ENCODE measurements around the gene KCNJ10.

Gene KCNJ10

DNA sequence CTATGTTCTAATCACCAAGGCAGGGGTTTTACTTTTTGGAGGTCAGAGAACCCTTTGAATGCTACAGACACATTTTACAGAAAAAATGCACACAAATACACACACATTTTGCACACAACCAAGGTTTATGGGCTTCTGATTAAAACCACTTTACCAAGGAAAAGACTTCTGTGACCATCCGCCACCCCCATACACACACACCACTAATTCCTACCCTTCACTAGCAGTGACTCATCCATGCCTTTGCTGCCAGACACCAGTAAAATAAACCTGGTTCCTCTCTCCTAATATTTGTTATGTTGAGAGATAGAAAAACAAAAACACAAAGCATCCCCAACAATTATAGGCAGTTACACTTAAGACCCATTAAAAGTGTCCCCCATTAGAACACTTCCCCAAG is 51.1 kb downstream of the KCNJ10 start:
- TF ChIP-seq ZNF621 (tag by site-specific recombination; IDR thresholded peaks at IDR 0.05) (no peak), ZNF132 (tag by site-specific recombination; IDR thresholded peaks at IDR 0.05; ENCODE audit: borderline replicate concordance) (no peak), ZNF596 (tag by site-specific recombination; IDR thresholded peaks at IDR 0.05) (no peak), PRDM10 (tag by site-specific recombination; IDR thresholded peaks at IDR 0.05) (peak; percentile 86), ZSCAN30 (tag by site-specific recombination; IDR thresholded peaks at IDR 0.05) (0 out of 2 replicates have a peak, but pooled peaks have one; percentile 23), ZNF600 (tag by site-specific recombination; IDR thresholded peaks at IDR 0.05) (0 out of 2 replicates have a peak, but pooled peaks have one; percentile 15), ZNF585B (tag by site-specific recombination; IDR thresholded peaks at IDR 0.05) (no peak), SP7 (tag by site-specific recombination; IDR thresholded peaks at IDR 0.05) (peak; percentile 75)
- no peaks in the 10 kb centered on the region for H3K9me3 ChIP-seq (ENCODE audit: control insufficient read depth, insufficient read depth, low read depth, low read length)
- H3K4me3 ChIP-seq (ENCODE audit: low read depth, low read length), result no peak overlapping the region
- ChIA-PET POLR2A (no interaction called here), CTCF (interaction anchor here (0.6 to 3.5 kb wide), 4 partner anchors 11 to 813 kb away, joined by 3 to 23 read pairs (median 8); no protein-coding TSS in a partner anchor)
- no peak overlapping the region for H3K27ac ChIP-seq (ENCODE audit: extremely low read depth, low read depth, low read length)
- peaks cover 15% of the 10 kb centered on the region for H3K4me1 ChIP-seq (ENCODE audit: control insufficient read depth, insufficient read depth, low read length)
- no peaks in the 10 kb centered on the region for H3K36me3 ChIP-seq (ENCODE audit: control insufficient read depth in 2 of 2, insufficient read depth in 1 of 2, low read length in 2 of 2)

- Histone ChIP-seq H3K4me1 (ENCODE audit: control insufficient read depth, insufficient read depth, low read length) (peaks cover 10% of the 10 kb centered on the region), H3K27ac (ENCODE audit: extremely low read depth, low read depth, low read length) (no peak overlapping the region), H3K9me3 (ENCODE audit: control insufficient read depth, insufficient read depth, low read depth, low read length) (no peaks in the 10 kb centered on the region), H3K36me3 (ENCODE audit: control insufficient read depth in 2 of 2, insufficient read depth in 1 of 2, low read length in 2 of 2) (no peaks in the 10 kb centered on the region), H3K4me3 (ENCODE audit: low read depth, low read length) (no peak overlapping the region)
- no peak for TF ChIP-seq ZNF654 (tag by site-specific recombination; IDR thresholded peaks at IDR 0.05; ENCODE audit: low read depth)
- TF ChIP-seq ZNF157 (tag by site-specific recombination; IDR thresholded peaks at IDR 0.05), result no peak
- no peak for TF ChIP-seq ZNF302 (tag by site-specific recombination; IDR thresholded peaks at IDR 0.05; ENCODE audit: low read depth)
- TF ChIP-seq YY1 (tag by site-specific recombination; IDR thresholded peaks at IDR 0.05), result no peak
- no peak for TF ChIP-seq FEZF1 (tag by site-specific recombination; IDR thresholded peaks at IDR 0.05)
- TF ChIP-seq ZBTB8A (tag by site-specific recombination; IDR thresholded peaks at IDR 0.05), result no peak
- no peak for TF ChIP-seq MEIS1 (CRISPR knock-in tag; IDR thresholded peaks at IDR 0.05; ENCODE audit: borderline replicate concordance)
- no peak for TF ChIP-seq SP7 (tag by site-specific recombination; IDR thresholded peaks at IDR 0.05)
- no peak for TF ChIP-seq SP2 (tag by site-specific recombination; IDR thresholded peaks at IDR 0.05)
- TF ChIP-seq ZFP41 (tag by site-specific recombination; IDR thresholded peaks at IDR 0.05; ENCODE audit: borderline replicate concordance), result no peak
- TF ChIP-seq ZBTB1 (tag by site-specific recombination; IDR thresholded peaks at IDR 0.05), result no peak
- TF ChIP-seq IKZF3 (tag by site-specific recombination; IDR thresholded peaks at IDR 0.05), result no peak
- TF ChIP-seq CTCF (tag by site-specific recombination; IDR thresholded peaks at IDR 0.05), result no peak
- no peak for TF ChIP-seq ZNF10 (tag by site-specific recombination; IDR thresholded peaks at IDR 0.05)
- ChIA-PET POLR2A (interaction anchor here (0.6 kb wide), 1 partner anchor 25 kb away, joined by 3 read pairs; no protein-coding TSS in a partner anchor), CTCF (interaction anchor here (0.6 to 3.5 kb wide), 6 partner anchors 11 to 220 kb away, joined by 3 to 23 read pairs (median 4); no protein-coding TSS in a partner anchor)
These were observed 51.6 kb downstream of the KCNJ10 start for GRCh38 chr1:160018347-160018746.
